H1 (cell line): Measurements from ENCODE around the gene TTLL5.

Experiments used
- ATF2 ChIP-seq: IDR thresholded peaks from 2 replicates; pipeline ENCODE4 v1.6.1; 2012; ENCODE audit warnings: low read length, inconsistent platforms
- CTCF ChIP-seq, 3 experiments: IDR thresholded peaks; 1 replicate in 2 of 3; 2 replicates in 1 of 3; pipeline versions ENCODE4 v1.5.1 to v1.6.1; 2011; ENCODE audit warnings: low read length in 3 of 3, mild to moderate bottlenecking in 3 of 3, inconsistent platforms in 2 of 3, low read depth in 1 of 3, moderate library complexity in 1 of 3; ENCODE audit not compliant: insufficient read depth in 1 of 3; ENCODE audit errors: control extremely low read depth in 1 of 3
- ZNF274 ChIP-seq: IDR thresholded peaks from 2 replicates; pipeline ENCODE4 v1.7.0; 2012; ENCODE audit warnings: low read length, borderline replicate concordance; ENCODE audit errors: extremely low read depth

GRCh38 chr14:75906228-75906627 is 245.2 kb downstream of the TTLL5 start:
- no peak for TF ChIP-seq CTCF (IDR thresholded peaks at IDR 0.05; ENCODE audit: control extremely low read depth in 1 of 3, insufficient read depth in 1 of 3, low read depth in 1 of 3, low read length in 3 of 3)
- TF ChIP-seq ATF2 = no peak
- no peak for TF ChIP-seq ZNF274
